GM03348 (cell line): ENCODE measurements around the gene NAV3.

Experiments
- DNase-seq: peaks from one replicate; pipeline ENCODE4 v3.0.0; 2012; ENCODE audit warnings: low spot score

NAV3 gene

GRCh38 chr12:78119351-78119918 is 288.7 kb downstream of the NAV3 start:
- DNase-seq: no peak

- no peak for DNase-seq
Observed at GRCh38 chr12:78120306-78120705, 289.6 kb downstream of the NAV3 start.

- DNase-seq: peak; percentile 21
Observed at GRCh38 chr12:78120866-78121560, 290.3 kb downstream of the NAV3 start.

GRCh38 chr12:78121969-78122610 is 291.4 kb downstream of the NAV3 start:
- DNase-seq: no peak

- DNase-seq: no peak
Observed at GRCh38 chr12:78128211-78128610, 297.5 kb downstream of the NAV3 start.

- no peak for DNase-seq
Observed at GRCh38 chr12:78143717-78144116, 313.0 kb downstream of the NAV3 start.

- DNase-seq: no peak
Observed at GRCh38 chr12:78145398-78145797, 314.7 kb downstream of the NAV3 start.

- DNase-seq: peak; percentile 27
Observed at GRCh38 chr12:78146365-78146772, 315.7 kb downstream of the NAV3 start.

GRCh38 chr12:78149459-78149858 is 318.8 kb downstream of the NAV3 start:
- DNase-seq: no peak

GRCh38 chr12:78155546-78155945 is 324.9 kb downstream of the NAV3 start:
- no peak for DNase-seq

- no peak for DNase-seq
Observed at GRCh38 chr12:78156751-78157150, 326.1 kb downstream of the NAV3 start.

GRCh38 chr12:78157199-78157598 is 326.5 kb downstream of the NAV3 start:
- DNase-seq: no peak

GRCh38 chr12:78164154-78164553 is 333.5 kb downstream of the NAV3 start:
- no peak for DNase-seq

GRCh38 chr12:78167510-78167909 is 336.8 kb downstream of the NAV3 start:
- no peak for DNase-seq

- no peak for DNase-seq
Observed at GRCh38 chr12:78171061-78171460, 340.4 kb downstream of the NAV3 start.

GRCh38 chr12:78176643-78177042 is 345.9 kb downstream of the NAV3 start:
- no peak for DNase-seq

- DNase-seq: no peak
Observed at GRCh38 chr12:78177298-78177697, 346.6 kb downstream of the NAV3 start.

- no peak for DNase-seq
Observed at GRCh38 chr12:78179346-78179745, 348.7 kb downstream of the NAV3 start.

GRCh38 chr12:78181544-78182162 is 351.0 kb downstream of the NAV3 start:
- DNase-seq: no peak

GRCh38 chr12:78183824-78184223 is 353.1 kb downstream of the NAV3 start:
- no peak for DNase-seq

- no peak for DNase-seq
Observed at GRCh38 chr12:78185109-78185508, 354.4 kb downstream of the NAV3 start.

GRCh38 chr12:78185651-78186050 is 355.0 kb downstream of the NAV3 start:
- DNase-seq: no peak

GRCh38 chr12:78186670-78187069 is 356.0 kb downstream of the NAV3 start:
- DNase-seq: no peak
